Testis (tissue), 2 donors: ENCODE measurements around the gene IL1RL2.

Experiments
- CTCF ChIP-seq, 3 experiments: fragments of 450-650 bp in 2 of 3; fragments of 200-600 bp in 1 of 3; sonication (generic) in 1 of 3; IDR thresholded peaks; one replicate each; pipeline ENCODE4 v1.5.1; 2016 to 2019; ENCODE audit warnings: antibody characterized with exemption in 3 of 3, mild to moderate bottlenecking in 2 of 3, moderate library complexity in 1 of 3
- POLR2A ChIP-seq: fragments of 450-650 bp; IDR thresholded peaks from one replicate; pipeline ENCODE4 v1.6.1; 2017; ENCODE audit warnings: antibody characterized with exemption, mild to moderate bottlenecking, moderate library complexity

GRCh38 chr2:102226171-102226570 is 39.3 kb downstream of the IL1RL2 start:
- TF ChIP-seq CTCF (IDR thresholded peaks at IDR 0.05): no peak
- no peak for TF ChIP-seq POLR2A
